AG20443 (cell line): ENCODE measurements around the gene CNPY2.
A peak's percentile ranks its signal among the peaks of the same experiment; 100 is the strongest.
"Not testable (repeated sequence)": the region's sequence is repeated elsewhere in the genome, so short reads cannot be mapped to it uniquely, and the experiment has no call there.

Source experiments
- DNase-seq: peaks from one replicate; pipeline ENCODE4 v3.0.0; 2012; ENCODE audit warnings: low spot score, mixed read lengths

The CNPY2 gene

DNA sequence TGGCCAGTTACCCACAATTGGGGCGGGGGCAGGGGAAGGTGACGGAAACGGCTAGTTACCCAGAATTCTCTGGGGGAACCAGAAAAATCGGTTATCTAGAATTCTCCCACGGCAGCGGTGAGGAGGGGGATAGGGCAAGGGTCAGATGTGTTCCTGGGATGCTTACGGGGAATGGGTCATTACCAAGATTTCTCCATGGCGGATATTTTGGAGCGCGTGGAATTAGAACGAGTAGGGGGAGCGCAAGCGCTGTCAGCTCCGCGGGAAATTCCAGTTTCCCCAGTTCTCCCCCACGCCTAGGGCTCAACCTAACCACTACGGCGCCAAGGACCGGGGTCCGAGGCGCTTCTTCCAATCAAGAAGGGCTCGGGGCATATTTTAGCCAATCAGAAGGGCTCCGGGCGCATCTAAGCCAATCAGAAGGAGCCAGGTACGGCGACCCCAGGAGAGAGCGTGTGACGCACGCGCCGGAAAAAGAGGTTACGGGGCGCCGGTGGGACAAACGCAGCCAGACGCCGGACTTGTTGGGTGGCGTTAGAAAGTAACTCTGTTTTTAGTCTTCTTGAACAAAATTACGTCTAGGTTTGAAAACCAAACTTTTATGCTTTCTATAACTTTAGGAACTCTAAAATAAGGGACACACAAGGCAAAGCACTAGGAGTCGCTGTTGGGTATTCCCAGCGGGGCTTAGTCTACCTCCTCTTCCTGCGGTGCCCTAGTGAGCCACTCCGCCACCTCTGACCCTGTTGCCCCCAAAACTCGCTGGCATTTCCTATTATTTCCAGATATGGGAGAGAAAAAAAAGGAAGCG is 18.1 kb upstream of the CNPY2 start, which contains the start of gene PAN2:
Gene PAN2 (minus strand): TSS at position 322 of the 811 bp plus-strand sequence. CDS start 906 bp downstream, outside the sequence.
- peak; percentile 98 for DNase-seq

GRCh38 chr12:56333197-56333678 is 17.4 kb upstream of the CNPY2 start:
- peak; percentile 22 for DNase-seq

DNA sequence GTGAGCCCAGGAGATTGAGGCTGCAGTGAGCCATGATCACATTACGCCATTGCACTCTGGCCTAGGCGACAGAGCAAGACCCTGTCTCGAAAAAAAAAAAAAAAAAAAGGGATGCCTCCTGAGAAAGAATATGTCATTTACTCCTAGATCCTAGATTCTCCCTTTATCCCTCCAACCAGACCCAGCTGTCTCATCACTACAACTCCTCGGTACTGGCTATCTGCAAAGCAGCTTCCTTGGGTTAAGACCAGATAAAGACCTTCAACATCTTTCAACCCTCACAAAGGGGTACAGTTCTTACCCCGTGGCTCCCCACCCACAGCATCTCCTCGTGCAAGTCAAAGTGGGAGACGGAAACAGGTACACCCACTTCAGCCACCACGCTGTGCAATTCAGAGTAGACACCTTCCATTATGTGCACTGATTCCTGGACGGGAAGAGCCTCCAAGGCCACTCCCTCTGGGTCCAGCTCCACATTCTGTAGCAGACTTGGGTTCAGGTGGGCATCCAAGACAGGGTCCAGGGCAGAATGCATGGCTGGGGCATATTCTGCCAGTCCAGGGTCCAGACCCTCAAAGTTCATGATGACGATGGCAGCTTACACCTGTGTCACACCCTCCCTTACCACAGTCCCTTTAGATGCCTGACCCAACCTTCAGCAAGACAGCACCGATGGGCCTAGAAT is 16.9 kb upstream of the CNPY2 start:
- no peak for DNase-seq

DNA sequence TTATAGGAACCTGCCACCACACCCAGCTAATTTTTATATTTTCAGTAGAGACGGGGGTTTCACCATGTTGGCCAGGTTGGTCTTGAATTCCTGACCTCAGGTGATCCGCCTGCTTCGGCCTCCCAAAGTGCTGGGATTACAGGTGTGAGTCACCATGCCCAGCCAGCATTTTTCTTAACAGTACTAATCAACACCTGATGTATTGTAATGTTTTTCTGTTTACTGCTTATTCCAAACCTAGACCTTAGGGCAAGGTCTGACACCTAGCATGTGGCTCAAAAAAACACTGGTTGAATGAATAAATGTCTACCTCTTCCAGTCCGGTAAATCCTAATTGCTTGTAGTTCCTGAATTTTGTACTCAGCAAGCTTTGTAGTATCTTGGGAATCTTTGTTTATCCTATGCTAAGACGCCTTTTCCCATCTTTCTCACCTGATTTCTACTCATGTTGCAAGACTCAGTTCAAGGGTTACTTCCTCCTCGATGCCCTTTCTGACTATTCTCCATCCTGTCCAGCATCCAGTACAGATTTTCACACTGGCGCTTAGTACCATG is 15.2 kb upstream of the CNPY2 start:
- DNase-seq: no peak

DNA sequence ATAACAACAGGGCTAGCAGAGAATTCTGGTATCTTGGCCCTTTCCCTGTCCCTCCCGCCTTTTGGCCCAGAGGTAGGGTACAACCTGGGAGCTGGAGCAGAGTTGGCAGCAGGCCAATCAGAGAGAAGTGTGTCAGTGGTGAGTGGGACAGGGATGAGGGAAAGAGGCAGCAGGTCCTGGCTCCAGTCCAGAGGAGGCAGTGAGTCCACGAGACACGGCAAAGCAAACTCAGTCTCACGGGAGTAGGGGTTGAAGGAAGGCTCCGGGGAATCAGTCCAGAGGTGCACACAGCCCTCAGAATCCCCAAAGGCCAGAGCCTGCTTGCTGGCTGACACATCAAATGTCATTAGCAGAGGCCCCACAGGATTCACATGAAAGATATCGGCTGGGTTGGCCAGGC is 10.7 kb upstream of the CNPY2 start:
- no peak for DNase-seq

DNA sequence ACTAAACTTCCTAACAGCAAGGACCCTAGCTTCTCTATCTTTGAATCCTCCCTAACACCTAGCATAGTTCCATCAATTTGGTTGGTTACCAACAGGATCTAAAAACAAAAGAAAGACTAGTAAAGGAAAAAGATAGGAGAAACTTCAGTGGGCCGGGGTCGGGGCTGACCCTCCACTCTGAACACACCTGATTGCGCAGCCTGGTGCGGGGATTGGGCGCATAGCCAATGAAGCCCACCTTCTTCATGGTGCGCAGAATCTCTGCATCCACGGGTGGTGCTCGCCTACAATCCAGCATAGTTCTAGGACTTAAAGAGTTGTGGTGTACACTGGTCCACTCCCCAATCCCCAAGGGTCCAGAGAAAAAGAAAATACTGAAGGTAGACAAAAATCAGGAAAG is 10.3 kb upstream of the CNPY2 start:
- DNase-seq: no peak

- DNase-seq: no peak
These were observed 8.4 kb upstream of the CNPY2 start for GRCh38 chr12:56324206-56324605.

DNA sequence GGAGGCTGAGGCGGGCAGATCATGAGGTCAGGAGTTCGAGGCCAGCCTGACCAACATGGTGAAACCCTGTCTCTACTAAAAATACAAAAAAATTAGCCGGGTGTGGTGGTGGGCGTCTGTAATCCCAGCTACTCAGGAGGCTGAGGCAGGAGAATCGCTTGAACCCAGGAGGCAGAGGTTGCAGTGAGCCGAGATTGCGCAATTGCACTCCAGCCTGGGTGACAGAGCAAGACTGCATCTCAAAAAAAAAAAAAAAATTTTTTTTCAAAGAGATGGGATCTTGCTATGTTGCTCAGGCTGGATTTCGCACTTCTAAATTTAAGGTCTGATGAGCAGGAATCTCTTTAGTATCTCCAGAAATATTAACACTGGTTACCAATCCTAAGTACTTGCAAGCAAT is 5.8 kb upstream of the CNPY2 start:
- not testable (repeated sequence) for DNase-seq

GRCh38 chr12:56321027-56321426 is 5.2 kb upstream of the CNPY2 start:
- DNase-seq: no peak

DNA sequence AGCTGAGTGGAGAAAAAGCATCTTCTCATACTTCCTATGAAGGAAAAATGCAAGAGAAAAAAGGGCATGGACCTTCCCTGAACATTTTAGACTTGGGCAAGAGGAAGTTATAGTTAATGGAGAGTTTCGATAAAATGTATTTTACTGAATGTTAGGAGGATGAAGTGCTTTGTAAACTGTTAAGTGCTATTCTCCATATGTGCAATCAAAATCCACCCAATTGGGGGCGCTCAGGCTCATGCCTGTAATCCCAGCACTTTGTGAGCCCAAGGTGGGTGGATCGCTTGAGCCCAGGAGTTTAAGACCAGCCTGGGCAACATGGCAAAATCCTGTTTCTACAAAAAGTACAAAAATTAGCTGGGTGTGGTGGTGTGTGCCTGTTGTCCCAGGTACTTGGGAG is 1.9 kb upstream of the CNPY2 start:
- no peak for DNase-seq

GRCh38 chr12:56315249-56315621 is 553 bp downstream of the CNPY2 start:
- no peak for DNase-seq

GRCh38 chr12:56311003-56311402 is 4.8 kb downstream of the CNPY2 start:
- DNase-seq: no peak

- no peak for DNase-seq
These were observed 7.1 kb downstream of the CNPY2 start for GRCh38 chr12:56308714-56309113.

DNA sequence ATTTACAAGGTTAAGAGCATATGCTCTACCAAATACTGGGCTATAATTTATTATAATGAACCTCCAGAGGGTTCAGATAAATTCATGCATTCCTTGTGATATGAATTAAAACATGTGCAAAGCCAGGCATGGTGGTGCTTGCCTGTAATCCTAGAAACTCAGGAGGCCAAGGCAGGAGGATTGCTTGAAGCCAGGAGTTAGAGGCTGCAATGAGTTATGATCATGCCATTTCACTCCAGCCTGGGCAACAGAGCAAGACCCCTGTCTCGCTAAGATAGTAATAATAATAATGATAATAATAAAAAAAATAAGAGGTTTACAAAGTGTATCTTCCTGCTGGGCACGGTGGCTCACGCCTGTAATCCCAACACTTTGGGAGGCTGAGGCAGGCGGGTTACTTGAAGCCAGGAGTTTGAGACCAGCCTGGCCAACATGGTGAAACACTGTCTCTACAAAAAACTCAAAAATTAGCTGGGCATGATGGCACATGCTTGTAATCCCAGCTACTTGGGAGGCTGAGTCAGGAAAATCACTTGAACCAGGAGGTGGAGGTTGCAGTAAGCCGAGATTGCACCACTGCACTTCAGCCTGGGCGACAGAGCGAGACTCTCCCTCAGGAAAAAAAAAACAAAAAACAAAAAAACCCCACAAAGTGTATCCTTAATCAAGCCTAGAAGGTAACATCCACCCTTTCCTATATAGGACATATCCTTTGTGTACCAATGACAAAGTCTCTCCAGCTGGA is 8.4 kb downstream of the CNPY2 start:
- no peak for DNase-seq

GRCh38 chr12:56304872-56305590 is 10.8 kb downstream of the CNPY2 start:
- DNase-seq: no peak

- no peak for DNase-seq
These were observed 11.5 kb downstream of the CNPY2 start for GRCh38 chr12:56304276-56304675.

- DNase-seq: peak; percentile 49
These were observed 14.9 kb downstream of the CNPY2 start for GRCh38 chr12:56300644-56301464.

DNA sequence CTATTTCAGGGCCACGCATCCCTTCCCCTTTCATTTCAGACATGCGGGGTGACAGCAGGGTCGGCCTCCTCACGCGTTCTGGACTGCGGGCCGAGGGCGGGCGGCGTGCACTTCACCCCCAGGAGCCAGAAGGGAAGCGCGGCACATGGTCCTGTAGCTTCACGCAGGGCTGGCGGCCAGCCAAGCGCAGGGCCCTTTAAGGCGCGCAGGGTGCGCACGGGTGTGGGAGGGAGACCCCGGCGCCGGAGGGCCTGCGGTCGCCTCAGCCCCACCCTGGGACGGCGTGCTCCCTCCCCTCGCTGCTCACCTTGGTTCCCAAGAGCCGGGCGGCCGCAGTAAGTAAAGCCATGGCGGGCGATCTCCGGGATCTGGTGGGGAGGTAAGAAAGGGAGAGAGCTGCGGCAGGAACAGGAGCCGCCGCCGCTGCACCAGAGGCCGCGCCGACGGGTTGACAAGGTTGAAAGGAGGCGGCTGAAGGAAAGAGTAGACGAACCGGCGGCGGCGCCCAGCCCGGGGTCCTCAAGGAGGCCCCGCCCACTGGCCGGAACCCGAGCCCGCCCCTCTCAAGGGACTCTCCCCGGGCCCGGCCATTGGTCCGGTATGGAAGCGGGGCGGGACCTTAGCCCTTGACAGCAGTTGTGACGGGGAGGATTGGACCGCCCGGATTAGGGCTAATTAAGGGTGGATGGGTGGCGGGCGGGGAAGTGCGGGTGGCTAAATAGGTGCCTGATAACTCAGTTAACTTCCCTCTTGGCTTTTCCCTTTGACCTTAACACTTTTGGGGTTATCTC is 15.7 kb downstream of the CNPY2 start, which contains the start of gene CS:
Gene CS (minus strand): TSS at position 478 of the 791 bp plus-strand sequence. CDS start 129 bp downstream, at position 349.
- DNase-seq: peak; percentile 98

DNA sequence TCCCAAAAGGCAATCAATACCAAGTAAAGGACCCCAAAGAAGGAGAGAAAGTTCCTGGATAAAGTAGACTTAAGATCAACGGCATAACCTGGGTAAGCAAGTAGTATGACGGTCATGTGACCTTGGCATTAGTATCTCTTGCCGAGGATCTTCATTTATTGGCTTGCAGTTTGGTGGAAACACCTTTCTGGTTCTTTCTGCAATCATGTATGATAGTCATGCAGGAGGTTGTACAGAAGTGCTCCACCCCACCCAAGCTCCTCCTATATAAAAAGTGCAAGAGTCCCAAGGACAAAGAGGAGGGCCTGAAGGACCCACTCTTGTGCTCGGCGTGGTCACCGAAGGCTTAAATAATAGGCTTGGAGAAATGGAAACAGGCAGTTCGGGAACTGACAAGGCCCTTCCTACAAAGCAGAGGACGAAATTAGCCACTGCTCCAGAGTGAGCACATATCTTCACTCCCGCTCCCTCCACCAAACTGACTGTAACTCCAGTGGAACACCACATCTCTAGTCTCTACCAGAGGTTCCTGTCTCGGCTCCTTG is 16.4 kb downstream of the CNPY2 start:
- DNase-seq: no peak
